Fibroblast of skin of right quadriceps (primary cell): Measurements from ENCODE around the gene LINGO3.
"Not testable (repeated sequence)": the region's sequence is repeated elsewhere in the genome, so short reads cannot be mapped to it uniquely, and the experiment has no call there.

Experiments used
- DNase-seq: peaks from one replicate; pipeline ENCODE4 v3.0.0-alpha.2; 2013

LINGO3 gene, protein sequence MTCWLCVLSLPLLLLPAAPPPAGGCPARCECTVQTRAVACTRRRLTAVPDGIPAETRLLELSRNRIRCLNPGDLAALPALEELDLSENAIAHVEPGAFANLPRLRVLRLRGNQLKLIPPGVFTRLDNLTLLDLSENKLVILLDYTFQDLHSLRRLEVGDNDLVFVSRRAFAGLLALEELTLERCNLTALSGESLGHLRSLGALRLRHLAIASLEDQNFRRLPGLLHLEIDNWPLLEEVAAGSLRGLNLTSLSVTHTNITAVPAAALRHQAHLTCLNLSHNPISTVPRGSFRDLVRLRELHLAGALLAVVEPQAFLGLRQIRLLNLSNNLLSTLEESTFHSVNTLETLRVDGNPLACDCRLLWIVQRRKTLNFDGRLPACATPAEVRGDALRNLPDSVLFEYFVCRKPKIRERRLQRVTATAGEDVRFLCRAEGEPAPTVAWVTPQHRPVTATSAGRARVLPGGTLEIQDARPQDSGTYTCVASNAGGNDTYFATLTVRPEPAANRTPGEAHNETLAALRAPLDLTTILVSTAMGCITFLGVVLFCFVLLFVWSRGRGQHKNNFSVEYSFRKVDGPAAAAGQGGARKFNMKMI

DNA sequence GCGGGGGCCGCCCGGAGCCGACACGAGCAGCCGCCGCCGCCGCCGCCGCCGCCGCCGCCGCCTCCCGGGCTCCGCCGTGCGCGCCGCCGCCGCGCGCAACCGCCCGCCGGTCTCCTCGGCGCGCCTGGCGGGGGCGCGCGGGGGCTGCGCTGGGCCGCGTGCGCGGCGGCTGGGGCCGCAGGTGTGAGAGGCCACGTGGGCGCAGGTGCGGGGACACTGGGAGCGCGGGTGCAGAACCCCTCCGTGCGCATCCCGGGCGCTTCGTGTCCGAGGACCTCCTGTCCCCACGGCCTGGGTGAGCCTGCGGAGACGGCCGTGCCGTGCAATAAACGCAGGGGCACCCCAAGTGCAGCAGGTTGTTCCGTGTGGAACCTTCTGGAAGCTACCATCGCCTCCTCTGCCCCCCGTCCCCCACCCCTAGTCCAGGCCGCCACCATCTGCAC is at the start of gene LINGO3:
TSS of gene LINGO3 (minus strand) at position 41 of the 443 bp plus-strand sequence. CDS start 16,378 bp downstream, outside the sequence.
- no peak for DNase-seq

- DNase-seq = no peak
Measured at GRCh38 chr19:2356036-2356646, 48.2 kb upstream of the LINGO3 start.

GRCh38 chr19:2355168-2356035 is 47.4 kb upstream of the LINGO3 start:
- peak; percentile 27 for DNase-seq

GRCh38 chr19:2354670-2355069 is 46.7 kb upstream of the LINGO3 start:
- DNase-seq = no peak

DNA sequence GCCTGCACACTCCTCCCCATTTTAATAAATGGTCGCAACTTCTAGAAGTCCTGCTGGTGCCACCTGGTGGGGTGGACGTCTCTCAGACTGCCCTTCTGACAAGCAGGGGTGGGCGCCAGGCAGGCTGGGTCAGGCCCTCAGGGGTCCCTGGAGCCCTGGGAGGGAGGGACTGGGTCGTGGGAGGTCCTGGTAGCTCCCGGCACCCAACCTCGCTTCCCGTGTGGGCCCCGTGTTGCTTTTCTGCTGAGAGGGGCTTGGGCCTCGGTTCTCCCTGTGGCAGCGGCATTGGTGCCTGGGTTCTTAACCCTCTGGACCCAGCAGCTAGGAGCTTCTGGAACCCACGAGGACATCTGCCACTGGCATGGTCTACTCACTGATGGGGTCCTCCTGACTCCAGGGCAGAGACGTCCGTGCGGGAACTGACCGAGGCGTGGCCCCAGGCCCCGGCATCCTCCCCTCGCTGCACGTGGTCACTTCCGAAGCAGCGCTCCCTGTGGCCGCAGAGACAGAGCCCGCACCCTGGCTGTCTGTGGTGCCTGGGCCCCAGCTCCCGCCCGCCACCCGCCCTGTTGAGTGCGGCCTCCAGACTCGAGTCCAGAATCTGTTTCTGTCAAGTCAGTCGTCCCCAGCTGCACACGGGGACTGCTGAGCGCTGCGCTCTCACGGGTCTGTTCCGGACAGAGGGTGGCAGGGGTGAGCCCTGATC is 46.1 kb upstream of the LINGO3 start:
- no peak for DNase-seq

DNA sequence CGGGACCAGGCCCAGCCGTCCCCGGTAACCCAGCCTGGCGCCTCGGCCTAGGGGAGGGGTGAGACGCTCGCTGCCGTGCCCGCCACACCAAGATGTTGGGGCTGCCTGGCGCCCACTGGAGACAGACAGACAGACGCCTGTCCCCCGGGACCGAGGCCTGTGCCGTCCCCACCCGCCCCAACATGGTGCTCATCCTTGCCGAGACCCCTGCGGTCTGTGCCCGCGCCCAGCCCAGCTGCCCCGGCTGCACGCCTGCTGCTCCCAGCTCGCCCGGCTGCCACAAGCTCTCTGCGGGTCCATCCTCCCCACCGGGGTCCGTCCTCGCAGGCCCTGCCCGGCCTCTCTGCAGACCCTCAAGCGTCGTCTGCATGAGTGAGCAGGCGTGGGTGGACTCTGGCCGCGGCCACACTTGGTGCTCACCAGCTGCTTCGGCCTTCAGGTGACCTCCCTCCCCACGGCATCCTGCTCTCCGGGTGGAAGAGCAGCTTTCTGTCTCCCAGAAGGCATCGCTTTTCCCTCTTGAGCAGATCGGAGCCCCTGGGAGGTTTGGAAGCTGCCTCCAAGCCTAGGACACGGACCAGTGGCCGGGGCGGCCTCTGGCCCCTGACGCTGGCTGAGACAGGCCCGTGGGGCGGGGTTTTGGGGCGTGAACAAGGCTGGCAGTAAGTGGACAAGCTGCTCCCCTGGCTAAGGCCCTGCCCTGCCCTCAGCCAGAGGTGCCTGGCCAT is 45.4 kb upstream of the LINGO3 start:
- no peak for DNase-seq

DNA sequence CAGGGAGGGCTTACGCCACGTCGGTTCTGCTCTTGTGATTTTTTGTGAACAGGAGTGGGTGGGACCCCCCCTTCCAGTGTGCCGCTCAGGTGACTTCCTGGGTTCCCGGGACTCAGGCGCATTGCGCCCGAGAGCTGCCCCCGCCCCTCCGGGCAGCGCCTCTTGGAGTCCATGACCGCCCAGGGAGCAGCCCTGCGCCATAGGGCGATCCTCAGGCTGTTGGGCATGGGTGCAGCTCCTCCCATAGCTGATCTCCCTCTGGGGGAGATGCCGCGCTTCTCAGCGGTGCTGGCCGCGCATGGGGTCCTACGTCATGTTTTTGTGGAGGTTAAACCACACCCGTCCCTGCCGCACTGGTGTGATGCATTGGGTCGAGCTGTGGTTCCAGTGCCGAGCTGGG is 44.2 kb upstream of the LINGO3 start:
- DNase-seq = no peak

DNA sequence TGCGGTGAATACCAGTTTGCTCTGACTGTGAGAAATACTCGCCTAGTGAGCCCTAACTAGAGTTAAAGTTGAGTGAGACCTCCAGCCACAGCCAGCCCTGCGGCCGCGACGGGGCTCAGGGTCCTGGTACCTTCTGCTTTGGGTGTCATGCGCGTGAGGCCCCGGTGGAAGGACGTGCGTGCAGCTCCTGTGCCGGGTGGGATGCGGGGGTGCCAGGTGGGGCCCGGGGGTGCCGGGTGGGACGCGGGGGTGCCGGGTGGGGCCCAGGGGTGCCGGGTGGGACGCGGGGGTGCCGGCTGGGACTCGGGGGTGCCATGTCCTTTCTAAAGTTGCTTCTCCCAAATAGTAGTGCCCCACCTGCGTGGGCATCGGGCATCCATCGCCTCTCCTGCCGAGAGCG is 43.6 kb upstream of the LINGO3 start:
- DNase-seq = no peak

DNA sequence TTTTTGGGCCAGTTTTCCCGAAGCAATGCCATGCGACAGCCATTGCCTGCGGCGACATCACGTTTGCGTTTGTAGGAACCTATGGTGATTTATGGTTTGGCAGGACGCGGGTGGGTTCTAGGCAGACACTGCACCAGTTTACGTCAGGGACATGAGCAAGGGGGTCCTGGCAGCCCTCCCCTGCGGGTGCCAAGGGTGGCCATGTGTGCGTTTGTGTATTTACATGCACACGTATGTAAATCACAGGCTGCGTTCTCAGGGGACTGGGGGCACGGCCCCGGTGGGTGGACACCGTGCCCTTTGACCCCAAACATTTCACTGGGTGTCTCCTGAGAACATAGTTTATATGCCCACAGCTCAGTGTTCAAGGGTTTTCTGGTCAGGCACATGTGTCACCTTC is 42.7 kb upstream of the LINGO3 start:
- DNase-seq = no peak

GRCh38 chr19:2349818-2350217 is 41.9 kb upstream of the LINGO3 start:
- not testable (repeated sequence) for DNase-seq

- DNase-seq = no peak
Measured at GRCh38 chr19:2345794-2346663, 38.1 kb upstream of the LINGO3 start.

- DNase-seq = no peak
Measured at GRCh38 chr19:2345076-2345475, 37.1 kb upstream of the LINGO3 start.

- no peak for DNase-seq
Measured at GRCh38 chr19:2344381-2344870, 36.5 kb upstream of the LINGO3 start.

GRCh38 chr19:2343289-2343982 is 35.5 kb upstream of the LINGO3 start:
- no peak for DNase-seq

DNA sequence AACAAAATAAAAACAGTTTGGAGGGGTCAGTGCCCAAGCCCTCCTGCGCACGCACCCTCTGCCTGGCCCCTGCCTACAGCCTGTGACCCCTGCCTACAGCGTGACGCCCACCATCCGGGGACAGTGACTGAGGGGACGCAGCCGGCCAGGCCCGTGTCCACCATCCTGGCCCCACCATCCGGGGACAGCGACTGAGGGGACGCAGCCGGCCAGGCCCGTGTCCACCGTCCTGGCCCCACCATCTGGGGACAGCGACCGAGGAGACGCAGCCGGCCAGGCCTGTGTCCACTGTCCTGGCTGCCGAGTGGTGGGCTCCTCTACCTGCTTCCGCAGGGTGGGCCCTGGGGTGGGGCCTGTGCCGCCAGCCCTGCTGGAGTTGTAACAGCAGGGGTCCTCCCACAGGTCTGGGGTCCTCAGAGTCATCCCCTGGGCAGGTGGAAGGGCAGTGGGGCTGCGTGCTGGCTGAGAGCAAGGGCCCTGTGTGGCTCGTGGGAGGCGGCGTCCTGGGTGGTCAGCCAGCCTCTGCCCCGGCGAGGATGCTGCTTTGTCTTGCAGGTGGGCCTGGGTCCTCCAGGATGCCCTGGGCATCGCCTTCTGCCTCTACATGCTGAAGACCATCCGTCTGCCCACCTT is 34.8 kb upstream of the LINGO3 start:
- DNase-seq = no peak

DNA sequence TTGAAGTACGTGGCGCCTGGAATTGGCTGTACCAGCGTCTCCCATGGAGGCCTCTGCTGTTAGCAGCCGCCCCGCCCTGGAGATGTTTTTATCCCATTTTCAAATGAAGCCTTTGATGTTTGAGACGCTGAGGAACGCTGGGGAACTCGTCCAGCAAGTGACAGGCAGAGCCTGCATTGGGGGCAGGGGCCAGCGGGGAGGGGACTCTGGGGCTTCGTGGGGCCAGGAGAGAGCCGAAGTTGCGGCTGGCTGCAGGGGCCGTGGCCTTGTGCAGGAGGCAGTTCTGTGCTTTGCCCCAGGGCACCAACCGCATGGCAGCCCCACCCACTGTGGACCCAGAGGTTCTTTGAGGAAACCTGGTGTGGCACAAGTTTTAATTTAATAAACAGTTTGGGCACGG is 34.0 kb upstream of the LINGO3 start:
- DNase-seq = no peak

DNA sequence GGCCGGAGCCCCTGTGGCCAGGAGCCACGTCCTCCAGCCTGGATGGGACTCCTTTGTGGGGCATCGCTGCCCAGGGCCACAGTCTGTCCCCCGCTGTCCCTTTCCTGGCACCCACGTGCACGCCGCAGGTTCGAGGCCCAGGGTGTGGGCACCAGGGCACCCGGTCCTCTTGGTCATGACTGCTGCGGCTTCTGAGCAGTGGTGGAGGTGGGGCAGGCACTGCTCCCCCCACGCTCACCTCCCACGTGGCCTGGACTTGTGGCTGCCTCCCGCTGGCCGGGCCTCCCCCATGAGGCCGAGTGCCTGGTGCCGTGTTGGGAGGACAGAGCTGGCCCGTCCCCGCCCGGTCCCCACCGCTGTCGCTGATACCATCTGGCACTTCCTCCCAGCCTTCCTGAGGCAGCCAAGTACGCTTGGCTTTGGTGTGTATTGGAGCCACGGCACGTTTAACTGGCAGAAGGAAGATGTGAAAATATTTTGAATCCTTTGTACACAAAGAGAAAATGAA is 33.3 kb upstream of the LINGO3 start:
- no peak for DNase-seq

GRCh38 chr19:2340496-2341243 is 32.7 kb upstream of the LINGO3 start:
- no peak for DNase-seq
